Parathyroid adenoma (tissue), 2 donors: ENCODE data around the gene HAT1.

Source experiments
- H2AFZ ChIP-seq: fragments of 300-600 bp; sonication (generic); one replicate; pipeline ENCODE4 v1.7.0; 2017; ENCODE audit warnings: antibody characterized with exemption, mild to moderate bottlenecking
- H3K27ac ChIP-seq: fragments of 300-600 bp; sonication (generic); one replicate; pipeline ENCODE4 v1.7.0; 2017
- H3K27me3 ChIP-seq: fragments of 300-600 bp; sonication (generic); one replicate; pipeline ENCODE4 v1.7.0; 2017; ENCODE audit warnings: low read length; ENCODE audit not compliant: control insufficient read depth, insufficient read depth
- H3K36me3 ChIP-seq: fragments of 300-600 bp; sonication (generic); one replicate; pipeline ENCODE4 v1.7.0; 2017; ENCODE audit warnings: low read length; ENCODE audit not compliant: control insufficient read depth, insufficient read depth
- H3K4me1 ChIP-seq: fragments of 300-600 bp; sonication (generic); one replicate; pipeline ENCODE4 v1.7.0; 2017; ENCODE audit warnings: control low read depth
- H3K4me2 ChIP-seq: fragments of 300-600 bp; sonication (generic); one replicate; pipeline ENCODE4 v1.7.0; 2017; ENCODE audit warnings: low read length
- H3K4me3 ChIP-seq: fragments of 300-600 bp; sonication (generic); one replicate; pipeline ENCODE4 v1.7.0; 2017; ENCODE audit warnings: low read depth, low read length
- H3K79me2 ChIP-seq: fragments of 300-600 bp; sonication (generic); one replicate; pipeline ENCODE4 v1.7.0; 2017; ENCODE audit warnings: control low read depth
- H3K9ac ChIP-seq: fragments of 300-600 bp; sonication (generic); one replicate; pipeline ENCODE4 v1.7.0; 2017; ENCODE audit warnings: mild to moderate bottlenecking
- H3K9me3 ChIP-seq: fragments of 300-600 bp; sonication (generic); one replicate; pipeline ENCODE4 v1.7.0; 2017; ENCODE audit warnings: low read length; ENCODE audit not compliant: control insufficient read depth
- TF ChIP-seq, protein P1 (sequence below): fragments of 300-600 bp; sonication (generic); IDR thresholded peaks from one replicate; pipeline ENCODE4 v1.7.0; 2017; ENCODE audit warnings: antibody characterized with exemption, mild to moderate bottlenecking
- donor health status: primary hyperparathyroidism.

The HAT1 gene

DNA sequence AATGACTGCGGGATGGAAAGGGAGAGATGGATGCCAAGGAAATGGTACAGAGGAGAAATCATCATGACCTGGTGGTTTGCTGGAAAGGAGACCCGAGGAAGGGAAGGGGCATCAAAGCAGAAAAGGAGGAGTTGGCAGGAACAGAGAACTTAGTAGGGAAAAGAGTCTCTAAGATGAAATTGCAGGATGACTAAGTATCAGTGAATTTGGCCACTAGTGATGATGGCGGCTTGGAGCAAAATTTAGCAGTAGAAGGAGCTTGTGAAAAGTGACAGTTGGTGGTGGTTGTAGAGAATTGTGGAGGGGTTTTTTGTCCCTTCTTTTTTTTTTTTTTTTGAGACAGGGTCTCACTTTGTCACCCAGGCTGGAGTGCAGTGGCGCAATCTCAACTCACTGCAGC is 87.6 kb downstream of the HAT1 start:
- Histone ChIP-seq H3K4me2 (no peak overlapping the region), H3K4me1 (no peaks in the 10 kb centered on the region), H3K9me3 (no peaks in the 10 kb centered on the region), H3K36me3 (no peaks in the 10 kb centered on the region), H3K27ac (no peak overlapping the region), H3K4me3 (no peak overlapping the region), H2AFZ (no peak overlapping the region), H3K9ac (no peak overlapping the region), H3K27me3 (no peaks in the 10 kb centered on the region), H3K79me2 (no peaks in the 10 kb centered on the region)
- TF ChIP-seq, protein P1, sequence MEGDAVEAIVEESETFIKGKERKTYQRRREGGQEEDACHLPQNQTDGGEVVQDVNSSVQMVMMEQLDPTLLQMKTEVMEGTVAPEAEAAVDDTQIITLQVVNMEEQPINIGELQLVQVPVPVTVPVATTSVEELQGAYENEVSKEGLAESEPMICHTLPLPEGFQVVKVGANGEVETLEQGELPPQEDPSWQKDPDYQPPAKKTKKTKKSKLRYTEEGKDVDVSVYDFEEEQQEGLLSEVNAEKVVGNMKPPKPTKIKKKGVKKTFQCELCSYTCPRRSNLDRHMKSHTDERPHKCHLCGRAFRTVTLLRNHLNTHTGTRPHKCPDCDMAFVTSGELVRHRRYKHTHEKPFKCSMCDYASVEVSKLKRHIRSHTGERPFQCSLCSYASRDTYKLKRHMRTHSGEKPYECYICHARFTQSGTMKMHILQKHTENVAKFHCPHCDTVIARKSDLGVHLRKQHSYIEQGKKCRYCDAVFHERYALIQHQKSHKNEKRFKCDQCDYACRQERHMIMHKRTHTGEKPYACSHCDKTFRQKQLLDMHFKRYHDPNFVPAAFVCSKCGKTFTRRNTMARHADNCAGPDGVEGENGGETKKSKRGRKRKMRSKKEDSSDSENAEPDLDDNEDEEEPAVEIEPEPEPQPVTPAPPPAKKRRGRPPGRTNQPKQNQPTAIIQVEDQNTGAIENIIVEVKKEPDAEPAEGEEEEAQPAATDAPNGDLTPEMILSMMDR, result no peak

DNA sequence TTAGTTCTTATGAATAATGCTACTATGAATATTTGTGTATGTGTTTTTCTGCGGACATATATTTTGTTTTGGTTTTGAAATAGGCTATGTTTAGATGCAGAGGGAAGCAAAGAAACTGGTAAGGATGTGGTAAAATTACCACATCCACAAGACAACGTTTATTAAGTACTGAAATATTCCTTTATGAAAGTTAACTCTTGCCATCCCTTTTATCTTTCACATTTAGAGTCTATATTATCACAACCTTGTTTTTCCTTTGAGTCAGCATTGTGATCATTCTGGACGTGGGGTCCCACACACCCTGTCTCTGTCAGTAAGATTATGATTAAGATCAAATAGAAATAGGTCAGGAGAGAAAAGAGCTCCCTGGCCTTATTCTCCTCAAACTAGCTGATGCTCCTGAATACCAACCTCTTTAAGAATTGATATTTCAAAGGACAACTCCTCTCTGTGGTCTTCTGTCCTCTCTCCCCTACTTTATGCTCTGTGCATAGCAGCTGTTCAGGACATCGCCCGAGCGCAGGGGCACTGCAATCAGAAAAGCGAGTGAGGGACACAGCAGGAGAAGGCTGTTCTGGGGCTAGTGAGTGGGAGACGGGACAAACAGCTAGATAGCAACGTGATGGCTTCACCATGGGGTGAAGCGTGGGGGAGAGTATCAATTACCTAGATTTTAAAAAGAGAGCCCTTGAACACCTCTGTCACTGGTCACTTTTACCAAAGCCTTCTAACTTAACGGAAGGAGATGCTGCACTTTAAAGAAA is 89.7 kb downstream of the HAT1 start:
- no peak overlapping the region for H2AFZ ChIP-seq
- no peak overlapping the region for H3K4me2 ChIP-seq
- TF ChIP-seq, protein P1, result no peak
- H3K36me3 ChIP-seq, result no peaks in the 10 kb centered on the region
- no peaks in the 10 kb centered on the region for H3K4me1 ChIP-seq
- H3K9me3 ChIP-seq, result no peaks in the 10 kb centered on the region
- no peak overlapping the region for H3K4me3 ChIP-seq
- H3K9ac ChIP-seq, result no peak overlapping the region
- H3K27me3 ChIP-seq, result no peaks in the 10 kb centered on the region
- no peak overlapping the region for H3K27ac ChIP-seq
- H3K79me2 ChIP-seq, result no peaks in the 10 kb centered on the region

DNA sequence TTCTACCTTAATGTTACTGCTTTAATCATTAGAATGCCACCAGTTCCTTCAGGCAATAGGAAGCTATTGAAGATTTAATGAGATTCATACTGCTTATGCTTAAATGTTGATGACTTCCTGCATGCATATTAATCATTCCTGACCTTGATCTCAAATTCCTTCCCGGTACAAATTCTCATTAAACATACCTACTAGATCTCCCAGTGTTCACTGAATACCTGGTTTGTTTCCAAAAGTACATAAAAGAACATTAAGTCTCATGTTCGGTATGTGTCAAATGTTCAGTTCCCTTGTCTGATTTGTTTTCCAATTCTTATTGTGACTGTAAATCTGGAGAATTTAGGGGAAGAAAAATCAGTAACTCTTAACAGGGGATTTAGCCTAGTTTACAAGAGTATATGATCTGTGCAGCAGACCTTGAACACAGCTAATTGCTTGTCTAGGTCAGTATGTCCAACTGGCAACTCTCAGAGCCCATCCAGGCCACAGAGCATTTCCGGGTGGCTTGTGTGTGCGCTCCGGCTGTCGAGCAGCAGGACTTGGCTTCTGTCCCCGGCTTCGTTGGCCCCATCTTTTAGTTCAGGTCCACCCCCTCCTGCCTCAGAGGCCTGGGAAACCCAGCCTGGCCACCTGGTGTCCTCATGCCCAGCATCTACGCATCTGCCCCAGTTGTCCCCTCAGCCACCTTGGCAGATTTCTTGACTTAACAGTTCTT is 90.6 kb downstream of the HAT1 start:
- TF ChIP-seq, protein P1, result no peak
- H3K79me2 ChIP-seq, result no peaks in the 10 kb centered on the region
- no peaks in the 10 kb centered on the region for H3K9me3 ChIP-seq
- H3K27me3 ChIP-seq, result no peaks in the 10 kb centered on the region
- no peak overlapping the region for H3K4me2 ChIP-seq
- H2AFZ ChIP-seq, result no peak overlapping the region
- no peak overlapping the region for H3K27ac ChIP-seq
- H3K4me3 ChIP-seq, result no peak overlapping the region
- no peaks in the 10 kb centered on the region for H3K36me3 ChIP-seq
- no peak overlapping the region for H3K9ac ChIP-seq
- no peaks in the 10 kb centered on the region for H3K4me1 ChIP-seq

- no peak overlapping the region for H3K4me3 ChIP-seq
- H3K27ac ChIP-seq, result no peak overlapping the region
- TF ChIP-seq, protein P1, result no peak
- H3K4me1 ChIP-seq, result no peaks in the 10 kb centered on the region
- no peaks in the 10 kb centered on the region for H3K36me3 ChIP-seq
- no peak overlapping the region for H3K4me2 ChIP-seq
- H3K27me3 ChIP-seq, result no peaks in the 10 kb centered on the region
- no peak overlapping the region for H2AFZ ChIP-seq
- no peaks in the 10 kb centered on the region for H3K9me3 ChIP-seq
- no peak overlapping the region for H3K9ac ChIP-seq
- no peaks in the 10 kb centered on the region for H3K79me2 ChIP-seq
Observed at GRCh38 chr2:172013396-172013795, 91.1 kb downstream of the HAT1 start.
